ENCODE results near the gene ARMC3. TPM values are rescaled to one million over a fixed set of nuclear protein-coding genes. Genes with fewer than 3 reads are reported as not detected.
"Not testable (repeated sequence)": the region's sequence is repeated elsewhere in the genome, so short reads cannot be mapped to it uniquely, and the experiment has no call there.

Gene ARMC3
- total RNA-seq, 1 donor from 2014 or later: 1.1 TPM

GRCh38 chr10:23047201-23048050, 119.6 kb downstream of the ARMC3 start:
- DNase-seq (ENCODE audit: low read depth): no peak

GRCh38 chr10:23048191-23048590, 120.3 kb downstream of the ARMC3 start:
- no peak for DNase-seq (ENCODE audit: low read depth)

GRCh38 chr10:23051278-23051677, 123.4 kb downstream of the ARMC3 start:
- DNase-seq (ENCODE audit: low read depth): no peak

- DNase-seq (ENCODE audit: low read depth): no peak
These were observed 124.0 kb downstream of the ARMC3 start for GRCh38 chr10:23051855-23052331.

- DNase-seq (ENCODE audit: low read depth): peak; percentile 84
These were observed 125.2 kb downstream of the ARMC3 start for GRCh38 chr10:23053036-23053435.

GRCh38 chr10:23055424-23056185, 127.8 kb downstream of the ARMC3 start:
- no peak for DNase-seq (ENCODE audit: low read depth)

- no peak for DNase-seq (ENCODE audit: low read depth)
These were observed 128.3 kb downstream of the ARMC3 start for GRCh38 chr10:23056186-23056579.

GRCh38 chr10:23058366-23058765, 130.5 kb downstream of the ARMC3 start:
- DNase-seq (ENCODE audit: low read depth): no peak

GRCh38 chr10:23060918-23061317, 133.1 kb downstream of the ARMC3 start:
- no peak for DNase-seq (ENCODE audit: low read depth)

- no peak for DNase-seq (ENCODE audit: low read depth)
These were observed 135.5 kb downstream of the ARMC3 start for GRCh38 chr10:23063045-23063972.

- no peak for DNase-seq (ENCODE audit: low read depth)
These were observed 136.3 kb downstream of the ARMC3 start for GRCh38 chr10:23063973-23064812.

GRCh38 chr10:23064813-23065114, 136.9 kb downstream of the ARMC3 start:
- DNase-seq (ENCODE audit: low read depth): not testable (repeated sequence)

GRCh38 chr10:23065181-23065948, 137.5 kb downstream of the ARMC3 start:
- peak; percentile 78 for DNase-seq (ENCODE audit: low read depth)

GRCh38 chr10:23067337-23067736, 139.5 kb downstream of the ARMC3 start:
- no peak for DNase-seq (ENCODE audit: low read depth)

- peak; percentile 70 for DNase-seq (ENCODE audit: low read depth)
These were observed 140.3 kb downstream of the ARMC3 start for GRCh38 chr10:23067939-23068775.

GRCh38 chr10:23069019-23069815, 141.4 kb downstream of the ARMC3 start:
- DNase-seq (ENCODE audit: low read depth): no peak

GRCh38 chr10:23070092-23070912, 142.4 kb downstream of the ARMC3 start:
- DNase-seq (ENCODE audit: low read depth): not testable (repeated sequence)

GRCh38 chr10:23070913-23071218, 143.0 kb downstream of the ARMC3 start:
- no peak for DNase-seq (ENCODE audit: low read depth)
